Measurements from ENCODE around the gene BCL2.
"Not testable (repeated sequence)": the region's sequence is repeated elsewhere in the genome, so short reads cannot be mapped to it uniquely, and the experiment has no call there.

BCL2 gene

DNA sequence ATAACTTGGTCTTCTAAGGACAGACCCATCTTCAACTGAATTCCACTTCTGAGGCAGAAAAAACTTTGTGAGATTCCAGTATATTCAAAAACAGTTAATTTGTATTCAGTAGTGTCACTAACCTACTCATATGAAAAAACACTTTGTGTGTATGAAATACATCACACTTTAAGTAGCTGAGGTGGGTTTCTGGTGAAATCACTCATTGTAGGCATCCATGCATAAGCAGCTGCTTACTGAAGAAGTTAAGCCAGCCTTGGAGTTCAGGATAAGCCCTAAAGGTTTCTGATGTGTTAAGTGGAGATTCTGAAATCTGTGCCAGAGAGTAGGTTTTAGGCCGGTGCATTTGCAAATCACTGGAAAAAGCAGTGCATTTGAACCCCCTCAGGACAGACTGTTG lies 128.2 kb downstream of the BCL2 start:
- Histone ChIP-seq H3K4me1 (ENCODE audit: low read length) (peaks cover 37% of the 10 kb centered on the region), H3K9me3 (ENCODE audit: insufficient read depth, low read length) (no peaks in the 10 kb centered on the region), H3K9ac (ENCODE audit: low read length) (no peak overlapping the region), H2AFZ (ENCODE audit: low read depth, low read length) (no peak overlapping the region), H3K27me3 (ENCODE audit: low read depth, low read length) (no peaks in the 10 kb centered on the region), H4K20me1 (ENCODE audit: insufficient read depth, low read length) (peaks cover 90% of the 10 kb centered on the region), H3K4me2 (ENCODE audit: low read length) (no peak overlapping the region), H3K27ac (ENCODE audit: low read length) (no peak overlapping the region), H3K4me3 (ENCODE audit: low read length) (no peak overlapping the region), H3K79me2 (ENCODE audit: low read length) (peaks cover 95% of the 10 kb centered on the region), H3K36me3 (replicated peaks; ENCODE audit: low read depth, low read length) (peaks cover 29% of the 10 kb centered on the region)
- TF ChIP-seq, protein P1, sequence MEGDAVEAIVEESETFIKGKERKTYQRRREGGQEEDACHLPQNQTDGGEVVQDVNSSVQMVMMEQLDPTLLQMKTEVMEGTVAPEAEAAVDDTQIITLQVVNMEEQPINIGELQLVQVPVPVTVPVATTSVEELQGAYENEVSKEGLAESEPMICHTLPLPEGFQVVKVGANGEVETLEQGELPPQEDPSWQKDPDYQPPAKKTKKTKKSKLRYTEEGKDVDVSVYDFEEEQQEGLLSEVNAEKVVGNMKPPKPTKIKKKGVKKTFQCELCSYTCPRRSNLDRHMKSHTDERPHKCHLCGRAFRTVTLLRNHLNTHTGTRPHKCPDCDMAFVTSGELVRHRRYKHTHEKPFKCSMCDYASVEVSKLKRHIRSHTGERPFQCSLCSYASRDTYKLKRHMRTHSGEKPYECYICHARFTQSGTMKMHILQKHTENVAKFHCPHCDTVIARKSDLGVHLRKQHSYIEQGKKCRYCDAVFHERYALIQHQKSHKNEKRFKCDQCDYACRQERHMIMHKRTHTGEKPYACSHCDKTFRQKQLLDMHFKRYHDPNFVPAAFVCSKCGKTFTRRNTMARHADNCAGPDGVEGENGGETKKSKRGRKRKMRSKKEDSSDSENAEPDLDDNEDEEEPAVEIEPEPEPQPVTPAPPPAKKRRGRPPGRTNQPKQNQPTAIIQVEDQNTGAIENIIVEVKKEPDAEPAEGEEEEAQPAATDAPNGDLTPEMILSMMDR (IDR thresholded peaks at IDR 0.05; ENCODE audit: low read depth, low read length) = no peak
- no peak for TF ChIP-seq EZH2phosphoT487 (IDR thresholded peaks at IDR 0.05; ENCODE audit: low read depth)

- Histone ChIP-seq H4K20me1 (ENCODE audit: insufficient read depth, low read length) (peaks cover 90% of the 10 kb centered on the region), H3K4me1 (ENCODE audit: low read length) (peaks cover 43% of the 10 kb centered on the region), H3K79me2 (ENCODE audit: low read length) (peaks cover 95% of the 10 kb centered on the region), H3K36me3 (replicated peaks; ENCODE audit: low read depth, low read length) (peaks cover 29% of the 10 kb centered on the region)
- H3K27me3 ChIP-seq (ENCODE audit: low read depth, low read length); H3K4me2 ChIP-seq (ENCODE audit: low read length); H3K9me3 ChIP-seq (ENCODE audit: insufficient read depth, low read length); H3K27ac ChIP-seq (ENCODE audit: low read length); H3K9ac ChIP-seq (ENCODE audit: low read length); H3K4me3 ChIP-seq (ENCODE audit: low read length); H2AFZ ChIP-seq (ENCODE audit: low read depth, low read length): not testable (repeated sequence)
These were observed 128.7 kb downstream of the BCL2 start for GRCh38 chr18:63190838-63191237.

DNA sequence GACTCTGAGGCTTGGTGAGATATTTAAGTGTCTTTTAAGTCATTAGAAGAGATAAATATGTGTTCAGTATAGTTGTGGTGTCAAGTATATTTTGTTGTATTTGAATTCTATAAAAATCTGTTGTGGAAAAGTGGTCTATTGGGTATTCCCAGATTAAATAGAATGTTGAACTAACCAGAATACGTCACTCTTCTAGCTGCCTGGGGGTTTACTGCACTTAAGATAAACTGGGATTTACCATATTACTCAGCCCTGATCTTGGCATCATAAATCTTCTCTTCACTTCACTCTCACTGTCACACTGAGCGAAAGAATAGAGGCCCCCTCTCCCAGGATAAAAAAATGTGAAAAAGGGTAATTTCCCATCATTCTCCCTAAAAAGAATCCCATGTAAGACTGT lies 129.8 kb downstream of the BCL2 start:
- H3K4me2 ChIP-seq (ENCODE audit: low read length) = no peak overlapping the region
- H3K4me1 ChIP-seq (ENCODE audit: low read length) = peaks cover 45% of the 10 kb centered on the region
- H3K4me3 ChIP-seq (ENCODE audit: low read length) = no peak overlapping the region
- H3K27me3 ChIP-seq (ENCODE audit: low read depth, low read length) = no peaks in the 10 kb centered on the region
- no peak overlapping the region for H3K27ac ChIP-seq (ENCODE audit: low read length)
- peaks cover 95% of the 10 kb centered on the region for H3K79me2 ChIP-seq (ENCODE audit: low read length)
- no peak overlapping the region for H3K9ac ChIP-seq (ENCODE audit: low read length)
- H3K36me3 ChIP-seq (replicated peaks; ENCODE audit: low read depth, low read length) = peaks cover 33% of the 10 kb centered on the region
- H4K20me1 ChIP-seq (ENCODE audit: insufficient read depth, low read length) = peaks cover 90% of the 10 kb centered on the region
- H3K9me3 ChIP-seq (ENCODE audit: insufficient read depth, low read length) = no peaks in the 10 kb centered on the region
- TF ChIP-seq EZH2phosphoT487 (IDR thresholded peaks at IDR 0.05; ENCODE audit: low read depth) = no peak
- TF ChIP-seq, protein P1 (IDR thresholded peaks at IDR 0.05; ENCODE audit: low read depth, low read length) = no peak
- no peak overlapping the region for H2AFZ ChIP-seq (ENCODE audit: low read depth, low read length)

DNA sequence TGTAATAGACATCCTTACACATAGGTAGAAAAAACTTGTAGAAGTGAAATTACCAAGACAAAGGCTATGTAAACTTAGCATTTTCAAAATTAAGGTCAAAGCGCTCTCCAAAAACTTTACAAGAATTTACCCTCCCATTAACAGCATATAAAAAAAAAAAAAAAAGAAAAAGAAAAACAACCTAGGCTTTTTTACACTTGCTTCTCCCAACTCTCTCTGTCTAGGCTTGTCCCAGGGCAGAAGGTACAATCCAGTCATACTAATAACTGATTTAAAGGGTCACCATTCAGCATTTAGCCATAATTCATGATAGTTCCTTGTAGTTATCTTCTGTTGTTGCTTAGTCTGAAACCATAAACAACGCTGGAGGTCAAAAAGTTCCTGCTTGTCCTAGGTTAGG lies 130.5 kb downstream of the BCL2 start:
- Histone ChIP-seq H3K36me3 (replicated peaks; ENCODE audit: low read depth, low read length) (peaks cover 37% of the 10 kb centered on the region), H3K9me3 (ENCODE audit: insufficient read depth, low read length) (no peaks in the 10 kb centered on the region), H3K9ac (ENCODE audit: low read length) (no peak overlapping the region), H4K20me1 (ENCODE audit: insufficient read depth, low read length) (peaks cover 90% of the 10 kb centered on the region), H3K27me3 (ENCODE audit: low read depth, low read length) (no peaks in the 10 kb centered on the region), H2AFZ (ENCODE audit: low read depth, low read length) (no peak overlapping the region), H3K79me2 (ENCODE audit: low read length) (peaks cover 95% of the 10 kb centered on the region), H3K4me1 (ENCODE audit: low read length) (peaks cover 53% of the 10 kb centered on the region), H3K27ac (ENCODE audit: low read length) (no peak overlapping the region), H3K4me3 (ENCODE audit: low read length) (no peak overlapping the region), H3K4me2 (ENCODE audit: low read length) (no peak overlapping the region)
- no peak for TF ChIP-seq EZH2phosphoT487 (IDR thresholded peaks at IDR 0.05; ENCODE audit: low read depth)
- TF ChIP-seq, protein P1 (IDR thresholded peaks at IDR 0.05; ENCODE audit: low read depth, low read length) = no peak
